ENCODE data around the gene ASPHD1.

- no peak for TF ChIP-seq ZNF274 (IDR thresholded peaks at IDR 0.05; ENCODE audit: low read depth, low read length)
- no peak for TF ChIP-seq SUZ12 (IDR thresholded peaks at IDR 0.05; ENCODE audit: extremely low read depth, insufficient read depth, insufficient read length)
- TF ChIP-seq YY1 (IDR thresholded peaks at IDR 0.05; ENCODE audit: insufficient read depth, insufficient read length): no peak
These were observed 28.3 kb upstream of the ASPHD1 start for GRCh38 chr16:29871822-29872546.
